ENCODE measurements around the gene FAM193B. TPM values are rescaled to one million over a fixed set of nuclear protein-coding genes. Genes with fewer than 3 reads are reported as not detected.
A peak's percentile ranks its signal among the peaks of the same experiment; 100 is the strongest.

The FAM193B gene
- total and polyA plus RNA-seq, 9 of the 15 experiments (the other 6 are each of a cell fraction or from before 2014, with no cell fraction given) = 4.4 to 76.4 (median 37.3) TPM

DNA sequence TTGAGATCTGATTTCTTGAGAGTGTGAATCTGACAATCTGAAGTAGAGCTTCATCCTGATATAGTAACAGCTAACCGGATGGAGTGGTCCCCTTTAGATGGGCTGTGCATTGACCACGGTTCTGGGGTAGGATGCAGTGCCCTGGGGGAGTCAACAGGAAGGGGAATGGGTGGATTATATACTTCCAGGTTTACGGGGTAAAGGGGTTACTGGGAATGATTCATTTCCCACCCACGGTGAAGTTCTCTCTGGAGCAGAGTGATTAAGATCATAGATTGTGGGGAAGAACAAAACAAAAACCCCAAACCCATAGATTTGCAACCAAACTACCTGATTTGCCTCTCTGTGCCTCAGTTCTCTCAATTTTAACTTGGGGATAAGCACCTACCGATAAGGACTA lies 44.1 kb upstream of the FAM193B start:
- peaks cover 4% of the 10 kb centered on the region for H4K20me1 ChIP-seq (replicated peaks; ENCODE audit: control insufficient read depth, insufficient read depth, low read length)
- no peak overlapping the region for H3K4me3 ChIP-seq
- no TSS peak for BruUV-seq (replicated peaks)
- ChIA-PET POLR2A (interaction anchor here (0.7 to 1.2 kb wide), 6 partner anchors 9 to 232 kb away, joined by 3 to 5 read pairs (median 4); no protein-coding TSS in a partner anchor), CTCF (ENCODE audit: low intra/inter-chr PET ratio) (no interaction called here)
- H3K27ac ChIP-seq (ENCODE audit: extremely low read depth, low read depth, low read length) = no peak overlapping the region
- peaks cover 34% of the 10 kb centered on the region for H3K36me3 ChIP-seq (ENCODE audit: control insufficient read depth, insufficient read depth, low read length)
- ATAC-seq = no peak
- in situ Hi-C loops (cut with MboI) = no loop called here
- H3K9me1 ChIP-seq (ENCODE audit: control insufficient read depth, insufficient read depth, low read length) = no peaks in the 10 kb centered on the region
- peak overlapping the region; percentile 24; the same call in 1 of the 2 replicates for H3K4me2 ChIP-seq (ENCODE audit: insufficient read depth, low read length)
- FAIRE-seq = peak; percentile 79
- H2AFZ ChIP-seq (ENCODE audit: low read depth, low read length) = no peak overlapping the region
- H3K9ac ChIP-seq (ENCODE audit: insufficient read depth in 1 of 2, low read depth in 2 of 2, low read length in 2 of 2) = no peak overlapping the region
- DNase-seq (ENCODE audit: extremely low read depth in 1 of 4, low spot score in 3 of 4) = no peak
- 11% methylated on average over 5 of the region's 5 CpGs for WGBS (ENCODE audit: insufficient coverage, low coverage, missing lambda C conversion rate)
- peaks cover 13 to 32% of the 10 kb centered on the region in 2 experiments; a peak in 4 of 5 replicates for H3K4me1 ChIP-seq (replicated peaks in 1 of 2; ENCODE audit: control insufficient read depth in 2 of 2, insufficient read depth in 2 of 2, low read length in 2 of 2)
- no peaks in the 10 kb centered on the region for H3K27me3 ChIP-seq (ENCODE audit: control insufficient read depth in 2 of 2, insufficient read depth in 2 of 2, low read length in 2 of 2)
- intact Hi-C loops (cut with micrococcal nuclease) = no loop called here
- H3K79me2 ChIP-seq (ENCODE audit: control insufficient read depth, insufficient read depth, low read length) = peaks cover 20% of the 10 kb centered on the region
- H3K9me3 ChIP-seq (replicated peaks; ENCODE audit: control insufficient read depth, insufficient read depth, low read depth, low read length) = no peaks in the 10 kb centered on the region
- TF ChIP-seq CBFA2T3 (IDR thresholded peaks at IDR 0.05) = no peak
- TF ChIP-seq POLR2AphosphoS5 (IDR thresholded peaks at IDR 0.05; ENCODE audit: control insufficient read depth, insufficient read depth, low read depth, low read length) = no peak
- TF ChIP-seq THRA (IDR thresholded peaks at IDR 0.05) = no peak
- TF ChIP-seq KAT2B (IDR thresholded peaks at IDR 0.05; ENCODE audit: low read depth, low read length) = no peak
- TF ChIP-seq, protein P1, sequence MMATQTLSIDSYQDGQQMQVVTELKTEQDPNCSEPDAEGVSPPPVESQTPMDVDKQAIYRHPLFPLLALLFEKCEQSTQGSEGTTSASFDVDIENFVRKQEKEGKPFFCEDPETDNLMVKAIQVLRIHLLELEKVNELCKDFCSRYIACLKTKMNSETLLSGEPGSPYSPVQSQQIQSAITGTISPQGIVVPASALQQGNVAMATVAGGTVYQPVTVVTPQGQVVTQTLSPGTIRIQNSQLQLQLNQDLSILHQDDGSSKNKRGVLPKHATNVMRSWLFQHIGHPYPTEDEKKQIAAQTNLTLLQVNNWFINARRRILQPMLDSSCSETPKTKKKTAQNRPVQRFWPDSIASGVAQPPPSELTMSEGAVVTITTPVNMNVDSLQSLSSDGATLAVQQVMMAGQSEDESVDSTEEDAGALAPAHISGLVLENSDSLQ (IDR thresholded peaks at IDR 0.05) = no peak
- no peak for TF ChIP-seq PURB (CRISPR knock-in tag; IDR thresholded peaks at IDR 0.05; ENCODE audit: low read depth)
- TF ChIP-seq NR2F6 (CRISPR knock-in tag; IDR thresholded peaks at IDR 0.05) = no peak
- TF ChIP-seq GABPA (tag; conservative IDR thresholded peaks at IDR 0.05; ENCODE audit: low read depth) = 0 out of 2 replicates have a peak, but pooled peaks have one; percentile 30
- 0 out of 2 replicates have a peak, but pooled peaks have one; percentile 8 for TF ChIP-seq VEZF1 (CRISPR knock-in tag; IDR thresholded peaks at IDR 0.05)
- no peak for TF ChIP-seq ZFX (CRISPR knock-in tag; IDR thresholded peaks at IDR 0.05)
- no peak for TF ChIP-seq RBM17 (IDR thresholded peaks at IDR 0.05; ENCODE audit: borderline replicate concordance, low read depth, low read length)
- TF ChIP-seq EP400 (IDR thresholded peaks at IDR 0.05) = no peak
- TF ChIP-seq ZNF785 (CRISPR knock-in tag; IDR thresholded peaks at IDR 0.05) = no peak
- peak; percentile 59 for TF ChIP-seq NR2C1 (IDR thresholded peaks at IDR 0.05)
- peak; percentile 53; the same call in 1 of the 2 replicates for TF ChIP-seq NR2C1 (tag; IDR thresholded peaks at IDR 0.05)
- TF ChIP-seq ZNF408 (CRISPR knock-in tag; IDR thresholded peaks at IDR 0.05; ENCODE audit: low read depth) = no peak
- no peak for TF ChIP-seq GTF3C2 (IDR thresholded peaks at IDR 0.05; ENCODE audit: borderline replicate concordance, extremely low read depth, insufficient read length)

Measured in K562 (cell line).